ENCODE results near the gene CSKMT. TPM values are rescaled to one million over a fixed set of nuclear protein-coding genes. Genes with fewer than 3 reads are reported as not detected.

Gene CSKMT
- total RNA-seq, 1 donor from 2014 or later, result 10.2 TPM

DNA sequence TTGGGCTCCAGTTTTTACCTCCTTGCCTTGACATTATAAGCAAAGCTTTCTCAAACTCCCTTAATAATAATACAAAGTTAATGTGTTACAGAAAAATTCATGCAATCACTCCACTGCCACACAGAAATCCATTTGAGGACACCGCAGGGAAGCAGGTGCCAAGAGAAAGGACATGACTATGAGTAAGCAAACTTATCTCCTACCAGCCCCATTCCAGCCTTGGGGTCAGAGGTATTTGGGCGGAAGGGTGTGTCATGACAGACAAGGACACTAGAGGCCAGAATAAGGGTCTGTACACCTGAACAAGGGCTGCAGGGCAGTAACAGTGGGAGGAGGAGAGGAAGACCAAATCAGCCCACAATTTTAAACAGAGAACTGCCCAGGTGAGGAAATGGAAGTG lies 48.2 kb downstream of the CSKMT start:
- FAIRE-seq, result no peak
- DNase-seq (ENCODE audit: low spot score in 2 of 2), result no peak

DNA sequence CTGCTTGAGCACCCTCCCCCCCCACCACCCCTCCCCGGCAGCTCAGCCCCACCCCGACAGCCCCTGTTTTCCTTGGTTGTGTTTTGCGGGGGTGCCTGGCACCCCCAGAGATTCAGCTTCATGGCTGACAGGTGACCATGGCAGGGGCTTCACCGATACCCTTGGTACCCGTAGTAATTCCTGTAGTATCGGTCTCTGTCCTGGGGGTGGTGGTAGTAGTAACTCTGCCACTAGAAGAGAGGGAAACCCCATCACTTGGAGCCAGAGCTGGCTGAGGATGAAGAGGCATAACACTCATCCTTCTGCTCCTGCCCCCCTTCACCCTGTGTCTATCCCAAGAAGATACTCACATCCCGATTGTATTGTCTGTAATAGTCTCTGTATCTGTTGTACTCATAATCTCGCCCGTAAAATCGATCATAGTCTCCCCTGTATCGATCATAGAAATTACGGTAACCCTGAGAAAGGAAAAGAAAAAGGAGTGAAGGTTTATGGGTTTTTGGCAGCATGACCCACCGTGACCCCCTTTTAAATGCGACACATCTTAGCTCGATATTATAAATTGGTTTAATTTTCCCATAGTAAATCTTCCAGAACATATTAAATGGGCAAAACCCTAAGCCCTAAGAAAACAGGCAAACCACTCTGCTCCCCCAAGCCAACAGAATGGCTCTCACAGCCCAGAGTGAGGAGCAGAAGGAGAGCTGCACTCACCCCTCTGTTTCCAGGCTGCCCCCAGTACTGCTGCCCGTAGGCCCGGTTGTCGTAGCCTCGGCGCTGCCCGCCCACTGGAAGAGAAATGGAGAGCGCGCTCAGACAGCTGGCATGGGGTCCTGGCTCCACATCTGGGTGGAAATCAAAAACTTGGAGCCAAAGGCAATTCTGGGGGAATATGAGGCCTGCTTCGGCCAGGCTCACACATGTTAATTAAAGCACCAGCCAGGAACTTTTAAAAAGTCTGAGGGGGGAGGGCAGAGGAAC lies 50.3 kb downstream of the CSKMT start:
- FAIRE-seq, result no peak
- no peak for DNase-seq (ENCODE audit: low spot score in 2 of 2)

DNA sequence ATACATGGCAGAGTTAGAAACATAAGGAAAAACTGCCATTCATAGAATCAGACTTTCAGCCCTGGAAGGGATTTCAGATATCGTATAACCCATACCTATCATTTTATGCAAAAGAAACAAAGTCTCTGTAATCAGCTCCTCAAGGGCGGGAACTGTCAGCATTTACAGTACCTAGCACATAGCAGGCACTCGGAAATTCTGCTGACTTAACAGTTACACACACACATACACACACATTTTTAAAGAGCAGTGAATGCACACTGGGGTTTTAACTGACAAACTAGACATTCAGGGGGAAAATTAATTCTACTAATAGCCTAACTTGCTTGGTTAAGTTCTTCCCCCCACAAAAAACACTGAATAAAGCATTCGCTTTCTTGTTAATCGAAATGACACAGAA lies 51.1 kb downstream of the CSKMT start:
- FAIRE-seq, result no peak
- DNase-seq (ENCODE audit: low spot score in 2 of 2), result no peak

DNA sequence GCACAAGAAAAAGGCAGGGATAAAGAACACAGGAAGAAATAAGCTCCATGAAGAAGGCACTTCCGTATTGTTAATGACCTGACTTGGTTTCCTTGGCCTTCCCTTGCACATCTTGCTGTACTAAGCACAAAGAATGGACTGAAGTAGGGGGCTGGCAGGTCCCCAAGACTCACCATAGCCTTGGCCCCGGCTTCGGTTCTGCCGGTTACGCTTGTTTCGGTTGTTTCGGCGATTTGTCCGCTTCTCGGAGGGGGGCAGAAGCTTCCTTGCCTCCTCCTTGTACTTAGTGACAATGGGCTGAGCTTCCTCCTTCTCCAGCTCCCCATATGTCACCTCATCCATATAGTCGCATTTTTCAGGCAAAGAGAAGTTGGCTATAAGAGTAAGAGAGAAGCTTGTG lies 51.7 kb downstream of the CSKMT start:
- FAIRE-seq (no peak), DNase-seq (ENCODE audit: low spot score in 2 of 2) (no peak)

Small RNAs within 50 kb of the gene (small RNA-seq; reads per million reads assigned to genes)
- gene SNORA57, result not detected

Other genes starting within 250 kb of the CSKMT start
- not detected for gene SCGB1A1, start 246.3 kb upstream of the CSKMT start, total RNA-seq
- 15.9 TPM for gene AHNAK, start 118.5 kb upstream of the CSKMT start, total RNA-seq
- gene EEF1G, start 91.4 kb upstream of the CSKMT start, total RNA-seq, result 1,985 TPM
- 4.5 TPM for gene TUT1, start 73.8 kb upstream of the CSKMT start, total RNA-seq
- gene MTA2, start 63.4 kb upstream of the CSKMT start, total RNA-seq, result 154 TPM
- 4.9 TPM for gene EML3, start 52.5 kb upstream of the CSKMT start, total RNA-seq
- gene ROM1, start 52.1 kb upstream of the CSKMT start, total RNA-seq, result 1.2 TPM
- 21.6 TPM for gene B3GAT3, start 43.3 kb upstream of the CSKMT start, total RNA-seq
- gene GANAB, start 18.7 kb upstream of the CSKMT start, total RNA-seq, result 62.8 TPM
- 20.8 TPM for gene INTS5, start 12.0 kb upstream of the CSKMT start, total RNA-seq
- 25.3 TPM for gene C11orf98, start 102 bp upstream of the CSKMT start, total RNA-seq
- 5.7 TPM for gene UQCC3, start 6.4 kb downstream of the CSKMT start, total RNA-seq
- gene LBHD1, start 7.0 kb downstream of the CSKMT start, total RNA-seq, result 3.3 TPM
- gene UBXN1, start 13.8 kb downstream of the CSKMT start, total RNA-seq, result 84.8 TPM
- gene LRRN4CL, start 24.2 kb downstream of the CSKMT start, total RNA-seq, result 0.82 TPM
- gene BSCL2, start 42.1 kb downstream of the CSKMT start, total RNA-seq, result 149 TPM
- gene GNG3, start 42.4 kb downstream of the CSKMT start, total RNA-seq, result 20.0 TPM
- 15.1 TPM for gene HNRNPUL2, start 62.1 kb downstream of the CSKMT start, total RNA-seq
- 26.9 TPM for gene TTC9C, start 63.2 kb downstream of the CSKMT start, total RNA-seq
- 17.1 TPM for gene ZBTB3, start 88.8 kb downstream of the CSKMT start, total RNA-seq
- gene POLR2G, start 96.3 kb downstream of the CSKMT start, total RNA-seq, result 59.9 TPM
- 15.1 TPM for gene TAF6L, start 106.1 kb downstream of the CSKMT start, total RNA-seq
- 17.1 TPM for gene TMEM179B, start 122.1 kb downstream of the CSKMT start, total RNA-seq
- gene TMEM223, start 126.7 kb downstream of the CSKMT start, total RNA-seq, result 14.7 TPM
- 10.6 TPM for gene NXF1, start 140.1 kb downstream of the CSKMT start, total RNA-seq
- 31.0 TPM for gene STX5, start 166.7 kb downstream of the CSKMT start, total RNA-seq
- gene TEX54, start 167.5 kb downstream of the CSKMT start, total RNA-seq, result not detected
- 48.5 TPM for gene WDR74, start 174.3 kb downstream of the CSKMT start, total RNA-seq
- gene SLC3A2, start 215.6 kb downstream of the CSKMT start, total RNA-seq, result 109 TPM